ENCODE results near the gene COPZ1.

The COPZ1 gene

DNA sequence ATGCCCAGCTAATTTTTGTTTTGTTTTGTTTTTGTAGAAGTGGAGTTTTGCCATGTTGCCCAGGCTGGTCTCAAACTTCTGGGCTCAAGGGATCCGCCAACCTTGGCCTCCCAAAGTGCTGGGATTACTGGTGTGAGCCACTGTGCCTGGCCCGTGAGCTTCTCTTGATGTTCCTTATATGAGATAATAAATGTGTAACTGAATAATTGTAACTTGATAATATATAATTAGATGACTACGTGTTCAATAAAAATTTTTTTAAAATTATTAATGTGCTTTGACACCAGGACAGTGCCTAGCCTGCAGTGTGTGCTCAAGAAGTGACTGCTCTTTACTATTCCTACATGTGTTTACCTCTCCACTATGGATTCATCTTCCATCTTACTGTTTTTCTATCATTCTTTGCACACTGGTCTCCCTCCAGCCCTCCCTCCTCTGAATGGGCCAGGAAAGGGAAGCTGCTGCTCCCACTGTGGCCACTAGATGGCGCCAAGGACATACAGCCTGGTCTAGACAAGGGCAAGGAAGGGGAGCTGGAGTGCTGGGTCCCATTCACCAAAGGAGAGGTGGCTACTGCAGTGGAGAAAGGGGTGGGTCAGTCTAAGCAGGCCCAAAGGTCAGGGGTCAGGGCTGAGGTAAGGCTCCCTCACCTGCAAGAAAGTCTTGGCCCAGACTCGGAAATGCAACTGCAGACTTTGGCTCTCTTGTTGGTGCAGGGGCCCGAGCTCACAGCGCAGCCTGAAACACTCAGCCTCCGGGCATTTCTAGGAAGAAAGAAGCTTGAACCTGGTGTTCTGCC lies 74.3 kb downstream of the COPZ1 start:
- DNase-seq, result peak; percentile 73 to 87

DNA sequence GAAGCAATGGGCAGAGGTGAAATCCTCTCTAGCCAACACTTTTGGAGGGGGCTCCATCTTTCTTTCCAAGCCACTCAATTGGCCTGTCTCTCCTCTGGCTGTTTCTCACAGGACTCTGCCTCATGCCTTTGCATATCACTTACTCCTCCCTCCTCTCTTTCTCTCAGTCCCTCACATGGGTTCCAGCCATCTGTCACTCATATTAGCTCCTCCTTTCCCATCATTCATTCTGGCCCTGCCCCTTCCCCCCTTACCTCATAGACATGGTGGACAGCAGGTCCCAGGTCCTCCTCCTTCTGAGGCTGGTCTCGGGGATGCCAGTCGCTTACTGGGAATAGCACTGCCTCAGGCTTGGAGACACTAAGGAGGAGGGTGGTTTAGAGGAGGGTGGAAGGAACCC lies 76.2 kb downstream of the COPZ1 start:
- DNase-seq, result no peak

All from AML-193 (cell line).